ENCODE results near the gene AGPAT4. TPM values are rescaled to one million over a fixed set of nuclear protein-coding genes. Genes with fewer than 3 reads are reported as not detected.

AGPAT4 gene
- total RNA-seq, 1 donor from 2014 or later, result 24.4 TPM

DNA sequence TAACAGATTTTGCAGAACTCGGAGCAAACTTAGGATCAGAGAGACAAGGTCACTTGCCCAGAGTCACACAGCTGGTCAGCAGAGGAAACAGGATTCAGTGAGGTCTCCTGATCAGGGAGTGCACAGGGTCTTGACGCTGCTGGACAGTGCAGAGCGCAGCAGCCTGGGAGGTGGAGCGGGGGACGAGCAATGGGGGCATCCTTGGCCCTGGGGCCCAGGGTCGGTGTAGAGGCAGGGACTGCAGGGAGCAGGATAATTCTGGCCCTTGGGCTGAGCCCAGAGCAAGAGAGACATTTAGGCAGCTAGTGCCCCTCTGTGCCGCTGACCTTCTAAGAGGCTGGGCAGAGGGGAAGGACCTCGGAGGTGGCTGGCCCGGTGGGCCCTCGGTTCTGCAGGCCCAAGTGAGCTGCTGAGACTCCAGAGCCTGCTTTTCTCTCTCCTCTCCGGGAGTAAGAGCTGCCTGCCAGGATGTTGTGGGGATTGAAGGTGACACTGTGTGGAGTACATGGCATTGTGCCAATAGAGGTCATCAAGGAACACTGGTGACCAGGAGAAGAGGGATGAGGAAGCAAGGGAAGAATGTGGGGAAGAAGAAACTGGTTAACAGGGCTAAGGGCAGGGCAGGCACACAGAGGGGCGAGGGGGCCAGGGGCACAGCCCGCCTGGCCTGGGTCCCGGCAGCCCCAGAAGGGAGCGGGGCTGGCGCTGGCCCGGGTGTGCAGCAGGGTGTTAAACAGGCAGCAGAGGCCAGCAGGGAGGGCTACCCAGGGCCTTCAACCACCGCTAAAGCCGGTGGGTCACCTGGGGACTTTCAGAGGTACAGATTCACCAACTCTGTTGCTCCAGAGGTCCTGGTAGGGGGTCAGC is 122.0 kb downstream of the AGPAT4 start:
- peak overlapping the region; percentile 36 for H3K27ac Mint-ChIP-seq
- TF ChIP-seq, protein P1, sequence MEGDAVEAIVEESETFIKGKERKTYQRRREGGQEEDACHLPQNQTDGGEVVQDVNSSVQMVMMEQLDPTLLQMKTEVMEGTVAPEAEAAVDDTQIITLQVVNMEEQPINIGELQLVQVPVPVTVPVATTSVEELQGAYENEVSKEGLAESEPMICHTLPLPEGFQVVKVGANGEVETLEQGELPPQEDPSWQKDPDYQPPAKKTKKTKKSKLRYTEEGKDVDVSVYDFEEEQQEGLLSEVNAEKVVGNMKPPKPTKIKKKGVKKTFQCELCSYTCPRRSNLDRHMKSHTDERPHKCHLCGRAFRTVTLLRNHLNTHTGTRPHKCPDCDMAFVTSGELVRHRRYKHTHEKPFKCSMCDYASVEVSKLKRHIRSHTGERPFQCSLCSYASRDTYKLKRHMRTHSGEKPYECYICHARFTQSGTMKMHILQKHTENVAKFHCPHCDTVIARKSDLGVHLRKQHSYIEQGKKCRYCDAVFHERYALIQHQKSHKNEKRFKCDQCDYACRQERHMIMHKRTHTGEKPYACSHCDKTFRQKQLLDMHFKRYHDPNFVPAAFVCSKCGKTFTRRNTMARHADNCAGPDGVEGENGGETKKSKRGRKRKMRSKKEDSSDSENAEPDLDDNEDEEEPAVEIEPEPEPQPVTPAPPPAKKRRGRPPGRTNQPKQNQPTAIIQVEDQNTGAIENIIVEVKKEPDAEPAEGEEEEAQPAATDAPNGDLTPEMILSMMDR (conservative IDR thresholded peaks at IDR 0.05), result no peak
- no peaks in the 10 kb centered on the region for H3K9me3 Mint-ChIP-seq
- H3K4me1 Mint-ChIP-seq (ENCODE audit: unreplicated experiment), result no peaks in the 10 kb centered on the region
- peaks cover 20% of the 10 kb centered on the region for H3K36me3 Mint-ChIP-seq
- DNase-seq (ENCODE audit: extremely low spot score, unreplicated experiment), result no peak
- no peak overlapping the region for H3K4me3 Mint-ChIP-seq
- no peaks in the 10 kb centered on the region for H3K27me3 Mint-ChIP-seq

- TF ChIP-seq, protein P1 (conservative IDR thresholded peaks at IDR 0.05), result no peak
- Mint-ChIP-seq H3K4me1 (ENCODE audit: unreplicated experiment) (no peaks in the 10 kb centered on the region), H3K9me3 (no peaks in the 10 kb centered on the region), H3K4me3 (no peak overlapping the region), H3K27me3 (no peaks in the 10 kb centered on the region), H3K27ac (no peak overlapping the region), H3K36me3 (peaks cover 18% of the 10 kb centered on the region)
- DNase-seq (ENCODE audit: extremely low spot score, unreplicated experiment), result no peak
Measured at GRCh38 chr6:161151059-161151645, 122.7 kb downstream of the AGPAT4 start.

- H3K4me3 Mint-ChIP-seq, result no peak overlapping the region
- no peaks in the 10 kb centered on the region for H3K9me3 Mint-ChIP-seq
- TF ChIP-seq, protein P1 (conservative IDR thresholded peaks at IDR 0.05), result no peak
- H3K27me3 Mint-ChIP-seq, result no peaks in the 10 kb centered on the region
- H3K36me3 Mint-ChIP-seq, result peaks cover 18% of the 10 kb centered on the region
- no peaks in the 10 kb centered on the region for H3K4me1 Mint-ChIP-seq (ENCODE audit: unreplicated experiment)
- no peak overlapping the region for H3K27ac Mint-ChIP-seq
- no peak for DNase-seq (ENCODE audit: extremely low spot score, unreplicated experiment)
Measured at GRCh38 chr6:161150566-161150965, 123.3 kb downstream of the AGPAT4 start.

GRCh38 chr6:161150136-161150535 is 123.7 kb downstream of the AGPAT4 start:
- DNase-seq (ENCODE audit: extremely low spot score, unreplicated experiment), result no peak
- Mint-ChIP-seq H3K4me1 (ENCODE audit: unreplicated experiment) (no peaks in the 10 kb centered on the region), H3K9me3 (no peaks in the 10 kb centered on the region), H3K4me3 (no peak overlapping the region), H3K27ac (no peak overlapping the region), H3K36me3 (peaks cover 15% of the 10 kb centered on the region), H3K27me3 (no peaks in the 10 kb centered on the region)
- TF ChIP-seq, protein P1 (conservative IDR thresholded peaks at IDR 0.05), result no peak

DNA sequence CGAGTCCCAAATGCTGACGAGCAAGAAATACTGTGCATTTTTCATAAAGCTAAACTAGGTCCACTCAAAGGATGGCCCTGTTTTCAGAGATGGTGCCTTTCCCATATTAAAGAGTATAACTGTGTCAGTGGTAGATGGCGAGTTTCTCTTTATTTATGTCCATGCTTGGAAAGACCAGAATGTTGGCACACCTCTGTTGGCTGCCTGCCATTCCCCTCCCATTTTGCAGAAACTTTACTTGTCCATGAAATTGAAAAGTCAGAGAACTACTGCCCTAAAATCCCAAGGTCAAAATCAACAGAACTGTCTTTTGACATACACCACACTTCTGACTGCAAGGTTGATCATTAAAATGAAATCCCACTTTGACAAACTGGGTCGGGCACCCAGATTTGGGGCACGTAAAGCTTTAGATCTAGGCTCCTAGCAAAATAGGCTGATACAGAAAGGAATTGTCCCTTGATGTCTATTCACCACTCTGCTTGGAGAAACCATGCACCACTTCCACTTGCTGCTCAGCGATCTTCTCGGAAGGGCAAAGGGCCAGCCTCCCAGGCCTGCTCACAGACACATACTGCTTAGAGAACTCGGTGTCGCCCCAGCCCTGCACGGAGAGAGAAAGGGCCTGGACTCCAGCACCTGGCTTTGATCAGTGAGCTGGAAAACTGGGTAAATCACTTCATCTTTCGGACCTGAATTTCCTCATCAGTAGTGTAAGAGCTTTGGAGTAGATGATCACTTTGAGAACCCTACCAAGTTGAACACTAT is 130.0 kb downstream of the AGPAT4 start:
- Mint-ChIP-seq H3K9me3 (no peaks in the 10 kb centered on the region), H3K27ac (no peak overlapping the region), H3K27me3 (no peaks in the 10 kb centered on the region), H3K4me3 (no peak overlapping the region), H3K4me1 (ENCODE audit: unreplicated experiment) (no peaks in the 10 kb centered on the region), H3K36me3 (peaks cover 20% of the 10 kb centered on the region)
- DNase-seq (ENCODE audit: extremely low spot score, unreplicated experiment), result no peak
- TF ChIP-seq, protein P1 (conservative IDR thresholded peaks at IDR 0.05), result no peak
